ENCODE measurements around the gene MBD3L3.

DNA sequence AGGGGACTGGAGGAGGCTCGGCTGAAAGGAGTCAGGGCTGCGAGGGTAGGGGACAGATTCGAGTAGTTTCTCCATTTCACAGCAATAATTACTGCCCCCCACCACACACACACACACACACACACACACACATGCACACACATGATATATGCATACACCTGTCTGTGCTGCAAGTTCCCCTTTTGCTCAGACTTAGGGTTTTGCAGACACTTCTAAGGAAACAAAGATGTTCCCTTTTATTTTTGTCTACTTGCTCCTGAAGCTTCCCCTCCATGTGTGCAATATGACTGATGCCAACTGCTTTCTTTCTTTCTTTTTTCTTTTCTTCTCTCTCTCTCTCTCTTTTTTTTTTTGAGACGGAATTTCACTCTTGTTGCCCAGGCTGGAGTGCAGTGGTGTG lies 50.6 kb downstream of the MBD3L3 start:
- TF ChIP-seq JUND (IDR thresholded peaks at IDR 0.05; ENCODE audit: low read depth, low read length) = no peak
- TF ChIP-seq, protein P1, sequence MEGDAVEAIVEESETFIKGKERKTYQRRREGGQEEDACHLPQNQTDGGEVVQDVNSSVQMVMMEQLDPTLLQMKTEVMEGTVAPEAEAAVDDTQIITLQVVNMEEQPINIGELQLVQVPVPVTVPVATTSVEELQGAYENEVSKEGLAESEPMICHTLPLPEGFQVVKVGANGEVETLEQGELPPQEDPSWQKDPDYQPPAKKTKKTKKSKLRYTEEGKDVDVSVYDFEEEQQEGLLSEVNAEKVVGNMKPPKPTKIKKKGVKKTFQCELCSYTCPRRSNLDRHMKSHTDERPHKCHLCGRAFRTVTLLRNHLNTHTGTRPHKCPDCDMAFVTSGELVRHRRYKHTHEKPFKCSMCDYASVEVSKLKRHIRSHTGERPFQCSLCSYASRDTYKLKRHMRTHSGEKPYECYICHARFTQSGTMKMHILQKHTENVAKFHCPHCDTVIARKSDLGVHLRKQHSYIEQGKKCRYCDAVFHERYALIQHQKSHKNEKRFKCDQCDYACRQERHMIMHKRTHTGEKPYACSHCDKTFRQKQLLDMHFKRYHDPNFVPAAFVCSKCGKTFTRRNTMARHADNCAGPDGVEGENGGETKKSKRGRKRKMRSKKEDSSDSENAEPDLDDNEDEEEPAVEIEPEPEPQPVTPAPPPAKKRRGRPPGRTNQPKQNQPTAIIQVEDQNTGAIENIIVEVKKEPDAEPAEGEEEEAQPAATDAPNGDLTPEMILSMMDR (IDR thresholded peaks at IDR 0.05 in 2 of 3, conservative IDR thresholded peaks at IDR 0.05 in 1 of 3; ENCODE audit: control insufficient read depth in 2 of 3, extremely low read depth in 1 of 3, insufficient read depth in 1 of 3, low read depth in 3 of 3, low read length in 3 of 3) = no peak
- TF ChIP-seq, protein P2, sequence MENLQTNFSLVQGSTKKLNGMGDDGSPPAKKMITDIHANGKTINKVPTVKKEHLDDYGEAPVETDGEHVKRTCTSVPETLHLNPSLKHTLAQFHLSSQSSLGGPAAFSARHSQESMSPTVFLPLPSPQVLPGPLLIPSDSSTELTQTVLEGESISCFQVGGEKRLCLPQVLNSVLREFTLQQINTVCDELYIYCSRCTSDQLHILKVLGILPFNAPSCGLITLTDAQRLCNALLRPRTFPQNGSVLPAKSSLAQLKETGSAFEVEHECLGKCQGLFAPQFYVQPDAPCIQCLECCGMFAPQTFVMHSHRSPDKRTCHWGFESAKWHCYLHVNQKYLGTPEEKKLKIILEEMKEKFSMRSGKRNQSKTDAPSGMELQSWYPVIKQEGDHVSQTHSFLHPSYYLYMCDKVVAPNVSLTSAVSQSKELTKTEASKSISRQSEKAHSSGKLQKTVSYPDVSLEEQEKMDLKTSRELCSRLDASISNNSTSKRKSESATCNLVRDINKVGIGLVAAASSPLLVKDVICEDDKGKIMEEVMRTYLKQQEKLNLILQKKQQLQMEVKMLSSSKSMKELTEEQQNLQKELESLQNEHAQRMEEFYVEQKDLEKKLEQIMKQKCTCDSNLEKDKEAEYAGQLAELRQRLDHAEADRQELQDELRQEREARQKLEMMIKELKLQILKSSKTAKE (IDR thresholded peaks at IDR 0.05; ENCODE audit: low read depth, poor library complexity, severe bottlenecking) = no peak
- no peak for TF ChIP-seq KAT2A (conservative IDR thresholded peaks at IDR 0.05; ENCODE audit: control insufficient read depth, low read depth, low read length)
- no peak for TF ChIP-seq BHLHE40 (IDR thresholded peaks at IDR 0.05; ENCODE audit: borderline replicate concordance in 1 of 2, low read depth in 2 of 2, low read length in 1 of 2)
- TF ChIP-seq CREB1 (IDR thresholded peaks at IDR 0.05; ENCODE audit: low read depth) = no peak
- no peak for TF ChIP-seq MTA3 (IDR thresholded peaks at IDR 0.05; ENCODE audit: borderline replicate concordance, low read length)
- no peak for TF ChIP-seq CBX5 (IDR thresholded peaks at IDR 0.05; ENCODE audit: low read depth)
- no peak for TF ChIP-seq ZNF217 (IDR thresholded peaks at IDR 0.05)

Data from GM12878 (cell line).